Measurements from ENCODE around the gene ZBTB44. TPM values are rescaled to one million over a fixed set of nuclear protein-coding genes. Genes with fewer than 3 reads are reported as not detected.

The ZBTB44 gene
- total and polyA plus RNA-seq, 5 donors from 2014 or later: 4.4 to 46.7 (median 6.2) TPM

DNA sequence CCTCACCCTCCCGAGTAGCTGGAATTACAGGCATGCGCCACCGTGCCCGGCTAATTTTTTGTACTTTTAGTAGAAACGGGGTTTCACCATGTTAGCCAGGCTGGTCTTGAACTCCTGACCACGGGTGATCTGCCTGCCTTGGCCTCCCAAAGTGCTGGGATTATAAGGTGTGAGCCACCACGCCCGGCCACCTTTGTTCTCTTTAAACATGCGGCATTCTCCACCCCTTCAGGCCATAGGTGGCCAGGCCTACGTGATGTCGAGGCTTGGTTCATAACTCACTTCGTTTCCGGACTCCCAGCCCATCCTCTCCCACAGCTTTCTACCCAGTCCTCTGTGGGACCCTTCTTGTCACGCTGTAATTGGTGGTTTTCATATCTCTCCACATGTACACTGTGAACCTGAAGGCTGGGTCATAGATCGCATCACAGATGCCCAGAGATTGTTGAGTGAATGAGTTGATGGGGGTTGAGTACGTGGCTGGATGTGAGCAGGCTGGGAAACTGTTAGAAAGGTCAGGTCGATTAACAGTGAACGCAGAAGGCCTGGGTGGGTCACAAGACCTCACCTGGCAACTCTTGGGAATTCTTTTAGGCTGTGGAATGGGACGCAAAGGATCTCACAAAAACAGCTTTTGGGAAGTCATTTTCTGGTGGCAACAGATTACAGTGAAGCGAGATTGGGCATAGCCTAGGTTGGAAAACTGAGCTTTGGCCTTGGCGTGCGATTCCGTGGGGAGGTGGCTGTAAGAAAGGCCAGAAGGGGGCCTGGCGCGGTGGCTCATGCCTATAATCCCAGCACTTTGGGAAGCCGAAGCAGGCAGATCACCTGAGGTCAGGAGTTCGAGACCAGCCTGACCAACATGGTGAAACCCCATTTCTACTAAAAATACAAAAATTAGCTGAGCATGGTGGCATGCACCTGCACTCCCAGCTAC is 110.7 kb downstream of the ZBTB44 start:
- no peak overlapping the region for H3K4me3 Mint-ChIP-seq
- Histone ChIP-seq H3K9me3 (ENCODE audit: control insufficient read depth in 2 of 2, low read length in 2 of 2) (no peaks in the 10 kb centered on the region), H3K27ac (ENCODE audit: insufficient read depth, low read length, poor library complexity, severe bottlenecking) (no peak overlapping the region)

DNA sequence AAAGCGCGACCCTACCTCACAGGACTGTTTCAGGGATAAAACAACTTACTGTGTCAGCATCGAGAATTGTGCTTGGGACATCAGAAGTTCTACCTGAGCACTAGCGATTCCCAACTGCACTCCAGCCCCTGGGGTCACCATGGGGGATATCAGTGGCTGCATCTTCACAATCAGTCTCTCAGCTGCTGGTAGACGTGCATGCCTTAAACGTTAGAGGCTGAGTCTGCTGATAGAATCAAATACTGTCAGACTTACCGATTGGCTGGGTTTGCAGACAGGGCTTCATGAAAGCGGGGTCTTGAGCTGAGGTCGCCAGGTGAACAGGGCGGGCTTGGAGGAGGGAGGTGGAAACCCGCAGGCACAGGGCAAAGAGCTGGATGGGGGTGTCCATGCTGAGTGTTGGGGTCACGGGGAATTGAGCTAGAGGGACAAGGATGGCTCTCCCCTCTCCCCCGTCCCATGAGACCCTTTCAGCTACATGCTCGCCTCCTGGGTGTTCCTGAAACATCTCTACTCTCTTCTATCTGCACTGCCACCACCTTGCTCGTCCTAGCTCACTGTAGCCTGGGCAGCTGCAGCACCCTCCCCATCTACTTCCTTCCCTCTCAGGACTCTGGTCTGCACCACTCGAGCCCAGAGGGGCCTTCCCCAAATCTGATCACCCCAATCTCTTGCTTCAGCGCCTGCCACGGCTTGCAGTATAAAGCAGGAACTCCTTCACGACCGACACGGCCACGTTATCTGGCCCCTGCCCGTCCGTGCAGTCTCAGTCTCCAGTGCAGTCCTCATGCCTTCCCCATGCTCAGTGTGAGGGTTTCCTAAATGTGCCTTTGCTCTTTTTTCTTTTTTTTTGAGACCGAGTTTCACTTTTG is 111.7 kb downstream of the ZBTB44 start:
- DNase-seq: no peak
- Histone ChIP-seq H3K9me3 (ENCODE audit: control insufficient read depth in 2 of 2, low read length in 2 of 2) (no peaks in the 10 kb centered on the region), H3K27ac (ENCODE audit: insufficient read depth, low read length, poor library complexity, severe bottlenecking) (no peak overlapping the region), H3K4me3 (ENCODE audit: low read depth, low read length) (no peak overlapping the region), H3K27me3 (ENCODE audit: control insufficient read depth, insufficient read depth, low read length) (no peaks in the 10 kb centered on the region), H3K36me3 (ENCODE audit: control insufficient read depth, insufficient read depth, low read length) (no peaks in the 10 kb centered on the region), H3K4me1 (ENCODE audit: control insufficient read depth, insufficient read depth, low read length, poor library complexity, severe bottlenecking) (no peaks in the 10 kb centered on the region)
- ATAC-seq (ENCODE audit: low read depth in 2 of 2): no peak
- H3K27ac Mint-ChIP-seq: no peak overlapping the region
- no peaks in the 10 kb centered on the region for H3K4me1 Mint-ChIP-seq
- no peaks in the 10 kb centered on the region for H3K36me3 Mint-ChIP-seq
- H3K27me3 Mint-ChIP-seq: no peaks in the 10 kb centered on the region
- H3K9me3 Mint-ChIP-seq: no peaks in the 10 kb centered on the region
- H3K4me3 Mint-ChIP-seq: no peak overlapping the region

More for the DNA sequence above, 110.7 kb downstream of the ZBTB44 start:
- H3K36me3 Mint-ChIP-seq: no peaks in the 10 kb centered on the region
- DNase-seq: no peak
- H3K27me3 ChIP-seq (ENCODE audit: control insufficient read depth, insufficient read depth, low read length): no peaks in the 10 kb centered on the region
- no peaks in the 10 kb centered on the region for H3K27me3 Mint-ChIP-seq
- no peaks in the 10 kb centered on the region for H3K9me3 Mint-ChIP-seq
- no peaks in the 10 kb centered on the region for H3K4me1 Mint-ChIP-seq
- no peak overlapping the region for H3K27ac Mint-ChIP-seq
- H3K4me3 ChIP-seq (ENCODE audit: low read depth, low read length): no peak overlapping the region
- H3K4me1 ChIP-seq (ENCODE audit: control insufficient read depth, insufficient read depth, low read length, poor library complexity, severe bottlenecking): no peaks in the 10 kb centered on the region
- no peak for ATAC-seq (ENCODE audit: low read depth in 2 of 2)
- no peaks in the 10 kb centered on the region for H3K36me3 ChIP-seq (ENCODE audit: control insufficient read depth, insufficient read depth, low read length)

DNA sequence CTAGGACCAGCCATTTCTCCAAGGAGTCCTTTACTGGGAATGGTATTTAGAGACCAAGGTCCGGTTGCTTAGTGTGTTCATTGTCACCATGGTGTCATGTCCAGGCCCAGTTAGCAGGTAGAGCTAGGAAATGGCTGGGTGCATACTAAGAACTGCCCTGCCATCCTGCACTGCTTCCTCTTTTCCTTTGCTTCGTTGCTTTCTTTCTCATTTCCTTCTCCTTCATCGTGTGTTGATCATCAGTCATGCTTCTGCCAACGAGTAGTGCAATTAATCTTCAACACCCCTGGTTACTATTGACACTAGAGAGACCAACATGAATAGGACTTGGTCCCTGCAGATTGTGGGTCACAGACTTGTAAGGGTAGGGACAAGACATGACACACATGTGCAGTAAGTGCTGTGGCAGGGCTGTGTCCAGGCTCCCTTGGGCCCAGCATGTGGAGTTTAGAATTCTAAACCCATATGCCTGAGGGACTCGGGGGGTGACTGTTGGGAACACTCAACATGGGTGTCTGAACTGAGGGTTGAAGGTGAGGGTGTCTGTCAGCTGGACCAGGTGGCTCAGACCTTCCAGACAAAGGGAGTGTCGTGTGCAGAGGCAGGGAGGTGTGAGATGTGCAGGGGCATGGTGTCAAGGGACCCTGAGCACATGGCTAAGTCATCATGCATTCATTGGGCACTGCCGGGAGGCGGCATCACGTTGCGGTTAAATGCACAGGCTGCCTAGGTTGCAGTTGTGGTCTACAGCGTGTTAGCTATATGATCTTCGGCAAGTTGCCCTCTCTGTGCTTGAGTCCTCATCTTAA is 112.5 kb downstream of the ZBTB44 start:
- H3K27ac ChIP-seq (ENCODE audit: insufficient read depth, low read length, poor library complexity, severe bottlenecking): no peak overlapping the region
- DNase-seq: no peak
- Mint-ChIP-seq H3K27me3 (no peaks in the 10 kb centered on the region), H3K4me3 (no peak overlapping the region), H3K4me1 (no peaks in the 10 kb centered on the region), H3K36me3 (no peaks in the 10 kb centered on the region), H3K9me3 (no peaks in the 10 kb centered on the region), H3K27ac (peak overlapping the region in 1 of 3 donors; percentile 14)
- H3K4me1 ChIP-seq (ENCODE audit: control insufficient read depth, insufficient read depth, low read length, poor library complexity, severe bottlenecking): no peaks in the 10 kb centered on the region
- no peak overlapping the region for H3K4me3 ChIP-seq (ENCODE audit: low read depth, low read length)
- H3K36me3 ChIP-seq (ENCODE audit: control insufficient read depth, insufficient read depth, low read length): no peaks in the 10 kb centered on the region
- H3K27me3 ChIP-seq (ENCODE audit: control insufficient read depth, insufficient read depth, low read length): no peaks in the 10 kb centered on the region
- H3K9me3 ChIP-seq (ENCODE audit: control insufficient read depth in 2 of 2, low read length in 2 of 2): no peaks in the 10 kb centered on the region
- peak in 1 of 2 donors; percentile 25 for ATAC-seq (ENCODE audit: low read depth in 2 of 2)

DNA sequence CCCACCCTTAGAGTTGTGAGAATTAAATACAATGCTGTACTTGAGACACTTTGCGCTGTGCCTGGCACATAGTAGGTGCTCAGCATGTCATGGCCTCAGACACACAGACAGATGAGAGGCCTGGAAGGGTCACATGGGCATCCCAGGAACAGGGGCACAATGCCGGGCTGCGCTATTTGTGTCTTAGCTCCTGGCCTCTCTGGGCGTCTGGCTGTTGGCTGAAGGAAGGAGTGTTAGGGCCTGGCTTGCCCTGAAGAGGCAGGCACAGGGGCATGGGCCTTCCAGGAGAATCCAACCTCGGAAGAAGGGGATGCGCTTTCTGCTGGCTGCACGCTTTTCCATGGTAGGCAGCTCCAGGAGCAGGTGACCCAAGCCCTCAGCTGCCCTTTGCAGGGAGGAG is 113.7 kb downstream of the ZBTB44 start:
- no peaks in the 10 kb centered on the region for H3K36me3 Mint-ChIP-seq
- no peaks in the 10 kb centered on the region for H3K36me3 ChIP-seq (ENCODE audit: control insufficient read depth, insufficient read depth, low read length)
- no peak overlapping the region for H3K27ac Mint-ChIP-seq
- no peaks in the 10 kb centered on the region for H3K4me1 ChIP-seq (ENCODE audit: control insufficient read depth, insufficient read depth, low read length, poor library complexity, severe bottlenecking)
- H3K4me3 ChIP-seq (ENCODE audit: low read depth, low read length): no peak overlapping the region
- H3K27ac ChIP-seq (ENCODE audit: insufficient read depth, low read length, poor library complexity, severe bottlenecking): no peak overlapping the region
- DNase-seq (no peak), ATAC-seq (ENCODE audit: low read depth in 2 of 2) (no peak)
- H3K27me3 ChIP-seq (ENCODE audit: control insufficient read depth, insufficient read depth, low read length): no peaks in the 10 kb centered on the region
- H3K9me3 ChIP-seq (ENCODE audit: control insufficient read depth in 2 of 2, low read length in 2 of 2): no peaks in the 10 kb centered on the region
- H3K4me1 Mint-ChIP-seq: no peaks in the 10 kb centered on the region
- no peaks in the 10 kb centered on the region for H3K9me3 Mint-ChIP-seq
- H3K4me3 Mint-ChIP-seq: no peak overlapping the region
- no peaks in the 10 kb centered on the region for H3K27me3 Mint-ChIP-seq

DNA sequence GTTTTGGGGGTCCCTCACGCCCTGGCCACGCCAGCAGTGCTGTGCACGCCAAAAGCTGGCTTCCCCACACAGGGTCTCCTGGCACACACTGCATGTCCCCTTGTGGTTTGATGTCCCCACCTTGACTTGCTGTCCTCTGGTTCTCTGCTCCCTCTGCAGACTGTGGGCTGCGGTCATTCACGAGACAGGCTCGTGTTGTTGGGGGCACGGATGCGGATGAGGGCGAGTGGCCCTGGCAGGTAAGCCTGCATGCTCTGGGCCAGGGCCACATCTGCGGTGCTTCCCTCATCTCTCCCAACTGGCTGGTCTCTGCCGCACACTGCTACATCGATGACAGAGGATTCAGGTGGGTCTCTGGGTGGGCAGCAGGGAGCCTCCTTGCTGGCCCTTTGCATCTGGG is 114.9 kb downstream of the ZBTB44 start:
- no peak overlapping the region for H3K4me3 Mint-ChIP-seq
- DNase-seq (no peak), ATAC-seq (ENCODE audit: low read depth in 2 of 2) (no peak)
- H3K27ac Mint-ChIP-seq: no peak overlapping the region
- H3K27me3 ChIP-seq (ENCODE audit: control insufficient read depth, insufficient read depth, low read length): no peaks in the 10 kb centered on the region
- H3K36me3 Mint-ChIP-seq: no peaks in the 10 kb centered on the region
- no peaks in the 10 kb centered on the region for H3K4me1 Mint-ChIP-seq
- H3K9me3 Mint-ChIP-seq: no peaks in the 10 kb centered on the region
- H3K9me3 ChIP-seq (ENCODE audit: control insufficient read depth in 2 of 2, low read length in 2 of 2): no peaks in the 10 kb centered on the region
- H3K27ac ChIP-seq (ENCODE audit: insufficient read depth, low read length, poor library complexity, severe bottlenecking): no peak overlapping the region
- no peaks in the 10 kb centered on the region for H3K27me3 Mint-ChIP-seq
- H3K36me3 ChIP-seq (ENCODE audit: control insufficient read depth, insufficient read depth, low read length): no peaks in the 10 kb centered on the region
- H3K4me3 ChIP-seq (ENCODE audit: low read depth, low read length): no peak overlapping the region
- H3K4me1 ChIP-seq (ENCODE audit: control insufficient read depth, insufficient read depth, low read length, poor library complexity, severe bottlenecking): no peaks in the 10 kb centered on the region

DNA sequence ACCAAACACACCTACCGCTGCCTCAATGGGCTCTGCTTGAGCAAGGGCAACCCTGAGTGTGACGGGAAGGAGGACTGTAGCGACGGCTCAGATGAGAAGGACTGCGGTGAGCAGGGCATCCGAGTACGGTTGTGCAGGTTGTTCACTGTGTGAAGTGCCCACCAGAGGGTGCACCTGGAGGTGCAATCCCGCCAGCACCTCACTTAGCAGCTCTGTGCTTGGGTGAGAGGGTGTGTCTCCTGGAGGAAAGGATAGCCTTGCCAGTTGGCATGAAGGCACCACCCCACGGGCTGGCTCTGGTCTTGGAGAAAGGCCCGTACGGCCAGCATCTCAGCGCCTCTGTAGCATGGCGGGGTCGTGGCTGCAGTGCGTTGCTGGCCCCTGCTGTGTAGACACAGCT is 115.8 kb downstream of the ZBTB44 start:
- no peak for ATAC-seq (ENCODE audit: low read depth in 2 of 2)
- H3K36me3 ChIP-seq (ENCODE audit: control insufficient read depth, insufficient read depth, low read length): no peaks in the 10 kb centered on the region

DNA sequence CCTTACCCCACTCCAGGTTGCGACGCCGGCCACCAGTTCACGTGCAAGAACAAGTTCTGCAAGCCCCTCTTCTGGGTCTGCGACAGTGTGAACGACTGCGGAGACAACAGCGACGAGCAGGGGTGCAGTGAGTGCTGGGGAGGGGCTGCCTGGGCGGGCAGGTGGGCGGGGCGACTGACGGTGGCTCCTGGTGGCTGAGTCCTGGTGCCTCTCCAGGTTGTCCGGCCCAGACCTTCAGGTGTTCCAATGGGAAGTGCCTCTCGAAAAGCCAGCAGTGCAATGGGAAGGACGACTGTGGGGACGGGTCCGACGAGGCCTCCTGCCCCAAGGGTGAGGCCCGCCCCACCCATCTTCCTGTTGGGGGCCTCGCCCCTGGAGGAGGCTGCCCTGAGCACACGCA is 116.4 kb downstream of the ZBTB44 start:
- Mint-ChIP-seq H3K4me1 (no peaks in the 10 kb centered on the region), H3K27ac (no peak overlapping the region), H3K4me3 (no peak overlapping the region), H3K9me3 (no peaks in the 10 kb centered on the region), H3K36me3 (no peaks in the 10 kb centered on the region), H3K27me3 (no peaks in the 10 kb centered on the region)
- no peak for ATAC-seq (ENCODE audit: low read depth in 2 of 2)
- no peaks in the 10 kb centered on the region for H3K4me1 ChIP-seq (ENCODE audit: control insufficient read depth, insufficient read depth, low read length, poor library complexity, severe bottlenecking)
- no peak for DNase-seq
- no peaks in the 10 kb centered on the region for H3K27me3 ChIP-seq (ENCODE audit: control insufficient read depth, insufficient read depth, low read length)
- no peak overlapping the region for H3K4me3 ChIP-seq (ENCODE audit: low read depth, low read length)
- no peak overlapping the region for H3K27ac ChIP-seq (ENCODE audit: insufficient read depth, low read length, poor library complexity, severe bottlenecking)
- no peaks in the 10 kb centered on the region for H3K9me3 ChIP-seq (ENCODE audit: control insufficient read depth in 2 of 2, low read length in 2 of 2)
- no peaks in the 10 kb centered on the region for H3K36me3 ChIP-seq (ENCODE audit: control insufficient read depth, insufficient read depth, low read length)

More for the DNA sequence above, 115.8 kb downstream of the ZBTB44 start:
- Mint-ChIP-seq H3K27ac (no peak overlapping the region), H3K9me3 (no peaks in the 10 kb centered on the region), H3K4me3 (no peak overlapping the region), H3K36me3 (no peaks in the 10 kb centered on the region), H3K4me1 (no peaks in the 10 kb centered on the region), H3K27me3 (no peaks in the 10 kb centered on the region)
- no peaks in the 10 kb centered on the region for H3K27me3 ChIP-seq (ENCODE audit: control insufficient read depth, insufficient read depth, low read length)
- H3K4me3 ChIP-seq (ENCODE audit: low read depth, low read length): no peak overlapping the region
- H3K27ac ChIP-seq (ENCODE audit: insufficient read depth, low read length, poor library complexity, severe bottlenecking): no peak overlapping the region
- no peaks in the 10 kb centered on the region for H3K9me3 ChIP-seq (ENCODE audit: control insufficient read depth in 2 of 2, low read length in 2 of 2)
- DNase-seq: no peak
- no peaks in the 10 kb centered on the region for H3K4me1 ChIP-seq (ENCODE audit: control insufficient read depth, insufficient read depth, low read length, poor library complexity, severe bottlenecking)

Data from CD4-positive, CD25-positive, alpha-beta regulatory T cell (primary cell).